HL-60 (cell line): ENCODE results near the gene PPFIA4.

Experiments
- DNase-seq, 2 experiments: peaks; one replicate each; pipeline ENCODE4 v3.0.0-alpha.2; 2010 to 2020; ENCODE audit warnings: low read depth in 1 of 2, low spot score in 1 of 2
- H3K27ac ChIP-seq: fragments of 250-450 bp; sonication (Bioruptor Pico); replicated peaks from 2 replicates; pipeline ENCODE4 v1.5.1; 2020; ENCODE audit warnings: mild to moderate bottlenecking, moderate library complexity
- H3K27me3 ChIP-seq: fragments of 250-450 bp; sonication (Bioruptor Pico); 2 replicates; pipeline ENCODE4 v1.5.1; 2021; ENCODE audit warnings: mild to moderate bottlenecking, moderate library complexity; ENCODE audit not compliant: insufficient read depth, poor library complexity, severe bottlenecking
- H3K4me3 ChIP-seq: replicated peaks from 2 replicates; pipeline ENCODE4 v1.5.1; 2011; ENCODE audit warnings: mild to moderate bottlenecking, control low read depth, low read length; ENCODE audit not compliant: insufficient read depth
- GABPA ChIP-seq: IDR thresholded peaks from 2 replicates; pipeline ENCODE4 v1.6.1; 2012; ENCODE audit warnings: low read depth
- POLR2AphosphoS5 ChIP-seq: IDR thresholded peaks from 2 replicates; pipeline ENCODE4 v1.6.1; 2012; ENCODE audit warnings: low read depth
- SPI1 ChIP-seq: IDR thresholded peaks from 2 replicates; pipeline ENCODE4 v1.6.1; 2012; ENCODE audit warnings: low read depth, mild to moderate bottlenecking, borderline replicate concordance
- TF ChIP-seq, protein P1 (sequence below): IDR thresholded peaks from one replicate; pipeline ENCODE4 v1.5.1; 2011; ENCODE audit warnings: low read length, control low read depth, inconsistent platforms; ENCODE audit not compliant: insufficient read depth
- TF ChIP-seq, protein P2 (sequence below): IDR thresholded peaks from 2 replicates; pipeline ENCODE4 v1.6.1; 2012; ENCODE audit warnings: low read depth; ENCODE audit not compliant: insufficient replicate concordance

The PPFIA4 gene

DNA sequence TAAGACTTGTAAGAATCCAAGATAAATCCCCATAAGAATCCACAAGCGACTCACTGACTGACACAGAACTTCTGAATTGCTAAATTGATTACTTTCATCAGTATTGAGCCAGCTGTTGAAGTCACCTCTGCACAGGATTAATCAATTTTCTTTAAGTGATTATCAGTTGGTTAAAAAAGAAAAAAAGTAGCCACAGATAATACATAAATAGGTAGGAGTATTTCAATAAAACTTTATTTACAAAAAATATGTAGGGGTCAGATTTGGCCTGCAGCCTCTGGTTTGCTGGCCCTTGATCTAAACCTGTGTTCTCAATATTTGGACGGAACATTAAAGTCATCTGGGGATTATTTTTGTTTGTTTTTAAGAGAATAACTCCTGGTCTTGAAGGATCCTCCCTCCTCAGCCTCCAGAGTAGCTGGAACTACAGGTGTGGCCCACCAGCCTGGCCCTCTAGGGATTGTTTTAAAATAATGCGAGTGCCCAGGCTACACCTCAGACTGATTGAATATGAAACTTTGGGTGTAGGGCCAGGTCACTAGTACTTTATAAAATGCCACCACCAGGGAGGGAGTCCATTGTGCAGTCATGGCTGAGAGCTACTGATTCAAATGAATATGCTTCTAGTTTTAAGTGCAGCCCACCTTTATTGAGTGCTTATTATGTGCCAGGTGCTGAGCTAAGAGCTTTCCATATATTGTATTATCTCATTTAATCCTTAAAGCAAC lies 25.9 kb upstream of the PPFIA4 start:
- Histone ChIP-seq H3K27me3 (no peaks in the 10 kb centered on the region), H3K4me3 (no peak overlapping the region), H3K27ac (no peak overlapping the region)
- TF ChIP-seq POLR2AphosphoS5 (no peak), SPI1 (no peak)
- TF ChIP-seq, protein P1, sequence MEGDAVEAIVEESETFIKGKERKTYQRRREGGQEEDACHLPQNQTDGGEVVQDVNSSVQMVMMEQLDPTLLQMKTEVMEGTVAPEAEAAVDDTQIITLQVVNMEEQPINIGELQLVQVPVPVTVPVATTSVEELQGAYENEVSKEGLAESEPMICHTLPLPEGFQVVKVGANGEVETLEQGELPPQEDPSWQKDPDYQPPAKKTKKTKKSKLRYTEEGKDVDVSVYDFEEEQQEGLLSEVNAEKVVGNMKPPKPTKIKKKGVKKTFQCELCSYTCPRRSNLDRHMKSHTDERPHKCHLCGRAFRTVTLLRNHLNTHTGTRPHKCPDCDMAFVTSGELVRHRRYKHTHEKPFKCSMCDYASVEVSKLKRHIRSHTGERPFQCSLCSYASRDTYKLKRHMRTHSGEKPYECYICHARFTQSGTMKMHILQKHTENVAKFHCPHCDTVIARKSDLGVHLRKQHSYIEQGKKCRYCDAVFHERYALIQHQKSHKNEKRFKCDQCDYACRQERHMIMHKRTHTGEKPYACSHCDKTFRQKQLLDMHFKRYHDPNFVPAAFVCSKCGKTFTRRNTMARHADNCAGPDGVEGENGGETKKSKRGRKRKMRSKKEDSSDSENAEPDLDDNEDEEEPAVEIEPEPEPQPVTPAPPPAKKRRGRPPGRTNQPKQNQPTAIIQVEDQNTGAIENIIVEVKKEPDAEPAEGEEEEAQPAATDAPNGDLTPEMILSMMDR, result no peak
- no peak for DNase-seq

DNA sequence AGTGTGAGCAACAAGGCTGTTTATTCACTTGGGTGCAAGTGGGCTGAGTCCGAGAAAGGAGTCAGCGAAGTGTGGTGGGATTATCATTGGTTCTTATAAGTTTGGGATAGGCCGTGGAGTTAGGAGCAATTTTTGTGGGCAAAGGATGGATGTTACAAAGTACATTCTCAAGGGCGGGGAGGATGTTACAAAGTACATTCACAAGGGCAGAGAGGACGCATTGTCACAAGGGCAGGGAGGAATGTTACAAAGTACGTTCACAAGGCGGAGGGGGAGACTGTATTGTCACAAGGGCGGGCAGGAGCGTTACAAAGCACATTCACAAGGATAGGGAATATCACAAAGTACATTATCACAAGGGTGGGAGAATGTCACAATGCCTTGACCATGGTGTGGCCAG lies 24.3 kb upstream of the PPFIA4 start:
- Histone ChIP-seq H3K4me3 (no peak overlapping the region), H3K27me3 (no peaks in the 10 kb centered on the region), H3K27ac (no peak overlapping the region)
- TF ChIP-seq SPI1, result no peak
- TF ChIP-seq, protein P1, result no peak
- TF ChIP-seq, protein P2, sequence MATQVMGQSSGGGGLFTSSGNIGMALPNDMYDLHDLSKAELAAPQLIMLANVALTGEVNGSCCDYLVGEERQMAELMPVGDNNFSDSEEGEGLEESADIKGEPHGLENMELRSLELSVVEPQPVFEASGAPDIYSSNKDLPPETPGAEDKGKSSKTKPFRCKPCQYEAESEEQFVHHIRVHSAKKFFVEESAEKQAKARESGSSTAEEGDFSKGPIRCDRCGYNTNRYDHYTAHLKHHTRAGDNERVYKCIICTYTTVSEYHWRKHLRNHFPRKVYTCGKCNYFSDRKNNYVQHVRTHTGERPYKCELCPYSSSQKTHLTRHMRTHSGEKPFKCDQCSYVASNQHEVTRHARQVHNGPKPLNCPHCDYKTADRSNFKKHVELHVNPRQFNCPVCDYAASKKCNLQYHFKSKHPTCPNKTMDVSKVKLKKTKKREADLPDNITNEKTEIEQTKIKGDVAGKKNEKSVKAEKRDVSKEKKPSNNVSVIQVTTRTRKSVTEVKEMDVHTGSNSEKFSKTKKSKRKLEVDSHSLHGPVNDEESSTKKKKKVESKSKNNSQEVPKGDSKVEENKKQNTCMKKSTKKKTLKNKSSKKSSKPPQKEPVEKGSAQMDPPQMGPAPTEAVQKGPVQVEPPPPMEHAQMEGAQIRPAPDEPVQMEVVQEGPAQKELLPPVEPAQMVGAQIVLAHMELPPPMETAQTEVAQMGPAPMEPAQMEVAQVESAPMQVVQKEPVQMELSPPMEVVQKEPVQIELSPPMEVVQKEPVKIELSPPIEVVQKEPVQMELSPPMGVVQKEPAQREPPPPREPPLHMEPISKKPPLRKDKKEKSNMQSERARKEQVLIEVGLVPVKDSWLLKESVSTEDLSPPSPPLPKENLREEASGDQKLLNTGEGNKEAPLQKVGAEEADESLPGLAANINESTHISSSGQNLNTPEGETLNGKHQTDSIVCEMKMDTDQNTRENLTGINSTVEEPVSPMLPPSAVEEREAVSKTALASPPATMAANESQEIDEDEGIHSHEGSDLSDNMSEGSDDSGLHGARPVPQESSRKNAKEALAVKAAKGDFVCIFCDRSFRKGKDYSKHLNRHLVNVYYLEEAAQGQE, result no peak
- no peak for TF ChIP-seq GABPA
- DNase-seq, result no peak

DNA sequence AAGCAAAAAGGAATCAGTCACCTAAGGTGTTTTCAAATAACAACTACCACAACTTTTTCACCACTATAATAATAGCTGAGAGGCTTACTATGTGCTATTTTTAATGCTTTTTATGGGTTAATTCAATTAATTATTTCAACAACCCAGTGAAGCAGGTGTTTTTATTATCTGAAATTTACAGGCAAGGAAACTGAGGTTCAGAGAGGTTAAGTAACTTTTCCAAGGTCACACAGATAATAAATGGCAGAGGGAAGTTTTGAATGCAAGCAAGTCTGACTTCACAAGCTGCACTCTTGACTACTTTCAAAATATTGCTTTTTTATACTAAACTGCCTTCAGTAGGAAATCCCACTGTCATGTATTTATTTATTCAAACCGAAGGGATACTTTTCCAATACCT lies 23.3 kb upstream of the PPFIA4 start:
- no peak for TF ChIP-seq GABPA
- TF ChIP-seq SPI1, result no peak
- TF ChIP-seq, protein P1, result no peak
- no peak for TF ChIP-seq POLR2AphosphoS5
- TF ChIP-seq, protein P2, result no peak
- Histone ChIP-seq H3K27me3 (no peaks in the 10 kb centered on the region), H3K4me3 (no peak overlapping the region), H3K27ac (no peak overlapping the region)
- DNase-seq, result no peak
